Sigmoid colon (tissue), 4 donors: Measurements from ENCODE around the gene SNTB2.

ENCODE experiments used
- CTCF ChIP-seq, 4 experiments: fragments of 450-650 bp in 3 of 4; fragments of 200-600 bp in 1 of 4; IDR thresholded peaks; one replicate each; pipeline ENCODE4 v1.5.1; 2016 to 2019; ENCODE audit warnings: antibody characterized with exemption in 4 of 4, mild to moderate bottlenecking in 3 of 4, moderate library complexity in 2 of 4
- EP300 ChIP-seq, 4 donors: sonication (generic); formaldehyde crosslinking; IDR thresholded peaks; one replicate each; pipeline ENCODE4 v1.6.1; 2017; ENCODE audit warnings: antibody characterized with exemption in 4 of 4
- POLR2A ChIP-seq, 2 donors: fragments of 450-650 bp; IDR thresholded peaks; one replicate each; pipeline ENCODE4 v1.6.1; 2016; ENCODE audit warnings: antibody characterized with exemption in 2 of 2, mild to moderate bottlenecking in 2 of 2, moderate library complexity in 2 of 2
- POLR2AphosphoS5 ChIP-seq, 4 donors: sonication (generic); formaldehyde crosslinking; IDR thresholded peaks; one replicate each; pipeline ENCODE4 v1.6.1; 2017; ENCODE audit warnings: antibody characterized with exemption in 4 of 4

- TF ChIP-seq POLR2A (IDR thresholded peaks at IDR 0.05) (no peak), CTCF (IDR thresholded peaks at IDR 0.05) (no peak), POLR2AphosphoS5 (IDR thresholded peaks at IDR 0.05) (peak in 2 of 4 donors; percentile 8), EP300 (IDR thresholded peaks at IDR 0.05) (no peak)
Measured at GRCh38 chr16:69309316-69309715, 122.4 kb downstream of the SNTB2 start.
